Uterus (tissue), 4 donors: ENCODE measurements around the gene GALNT14. TPM values are rescaled to one million over a fixed set of nuclear protein-coding genes. Genes with fewer than 3 reads are reported as not detected.

ENCODE experiments used
- DNase-seq, 2 donors: peaks; one replicate each; pipeline ENCODE4 v3.0.0-alpha.2; 2019 to 2020
- H3K27ac ChIP-seq, 2 donors: fragments of 200-600 bp; sonication (generic); 1 replicate in 1 of 2; 2 replicates in 1 of 2; pipeline ENCODE4 v1.5.1; 2016 to 2018
- H3K27me3 ChIP-seq, 2 donors: fragments of 200-600 bp; sonication (generic); one replicate each; pipeline ENCODE4 v1.5.1; 2018 to 2019; ENCODE audit warnings: control low read depth in 1 of 2
- H3K36me3 ChIP-seq, 2 donors: fragments of 200-600 bp; sonication (generic); one replicate each; pipeline ENCODE4 v1.5.1; 2019; ENCODE audit warnings: control low read depth in 1 of 2
- H3K4me1 ChIP-seq, 2 donors: fragments of 200-600 bp; sonication (generic); one replicate each; pipeline ENCODE4 v1.5.1; 2018 to 2019; ENCODE audit warnings: control low read depth in 1 of 2
- H3K4me3 ChIP-seq, 2 donors: fragments of 200-600 bp; sonication (generic); 1 replicate in 1 of 2; 2 replicates in 1 of 2; pipeline ENCODE4 v1.5.1; 2018 to 2019; ENCODE audit warnings: mild to moderate bottlenecking in 1 of 2
- H3K9me3 ChIP-seq, 2 donors: fragments of 200-600 bp; sonication (generic); one replicate each; pipeline ENCODE4 v1.5.1; 2019; ENCODE audit warnings: control low read depth in 1 of 2
- POLR2A ChIP-seq, 2 donors: fragments of 450-650 bp; IDR thresholded peaks; one replicate each; pipeline ENCODE4 v1.6.1; 2016; ENCODE audit warnings: antibody characterized with exemption in 2 of 2, mild to moderate bottlenecking in 1 of 2, moderate library complexity in 1 of 2
- intact Hi-C: fragments of 100-400 bp; cut with DNase I; formaldehyde crosslinking; loops from one replicate; pipeline ENCODE4 v1.15.1; 2023; ENCODE audit warnings: low total_unique reads
- total RNA-seq, 4 donors: library from RNA; depleted of rRNA in 3 of 4; stranded (reverse); fragments of >200 nt in 3 of 4; gene quantifications; one replicate each; pipeline versions ENCODE4 v1.1.0 to v1.2.4, GENCODE V29; 2014 to 2023
- TF ChIP-seq, protein P1 (sequence below), 4 experiments: fragments of 200-600 bp in 2 of 4; fragments of 450-650 bp in 2 of 4; sonication (generic) in 2 of 4; IDR thresholded peaks; one replicate each; pipeline ENCODE4 v1.5.1; 2016 to 2019; ENCODE audit warnings: antibody characterized with exemption in 4 of 4, mild to moderate bottlenecking in 2 of 4, moderate library complexity in 1 of 4
- donor health status: DM: yes; HTN: yes; CAD: no.

The GALNT14 gene
- total RNA-seq, 4 donors from 2014 or later: 0.58 to 4.0 TPM; not detected in 2

GRCh38 chr2:31141443-31142085, 3.3 kb upstream of the GALNT14 start:
- DNase-seq: no peak
- Histone ChIP-seq H3K4me1 (peaks cover 0 to 7% of the 10 kb centered on the region in 2 donors), H3K36me3 (no peaks in the 10 kb centered on the region), H3K4me3 (no peak overlapping the region), H3K9me3 (no peaks in the 10 kb centered on the region), H3K27me3 (no peaks in the 10 kb centered on the region), H3K27ac (no peak overlapping the region)
- TF ChIP-seq, protein P1, sequence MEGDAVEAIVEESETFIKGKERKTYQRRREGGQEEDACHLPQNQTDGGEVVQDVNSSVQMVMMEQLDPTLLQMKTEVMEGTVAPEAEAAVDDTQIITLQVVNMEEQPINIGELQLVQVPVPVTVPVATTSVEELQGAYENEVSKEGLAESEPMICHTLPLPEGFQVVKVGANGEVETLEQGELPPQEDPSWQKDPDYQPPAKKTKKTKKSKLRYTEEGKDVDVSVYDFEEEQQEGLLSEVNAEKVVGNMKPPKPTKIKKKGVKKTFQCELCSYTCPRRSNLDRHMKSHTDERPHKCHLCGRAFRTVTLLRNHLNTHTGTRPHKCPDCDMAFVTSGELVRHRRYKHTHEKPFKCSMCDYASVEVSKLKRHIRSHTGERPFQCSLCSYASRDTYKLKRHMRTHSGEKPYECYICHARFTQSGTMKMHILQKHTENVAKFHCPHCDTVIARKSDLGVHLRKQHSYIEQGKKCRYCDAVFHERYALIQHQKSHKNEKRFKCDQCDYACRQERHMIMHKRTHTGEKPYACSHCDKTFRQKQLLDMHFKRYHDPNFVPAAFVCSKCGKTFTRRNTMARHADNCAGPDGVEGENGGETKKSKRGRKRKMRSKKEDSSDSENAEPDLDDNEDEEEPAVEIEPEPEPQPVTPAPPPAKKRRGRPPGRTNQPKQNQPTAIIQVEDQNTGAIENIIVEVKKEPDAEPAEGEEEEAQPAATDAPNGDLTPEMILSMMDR (IDR thresholded peaks at IDR 0.05): no peak
- TF ChIP-seq POLR2A (IDR thresholded peaks at IDR 0.05): no peak
- intact Hi-C loops: no loop called here

DNA sequence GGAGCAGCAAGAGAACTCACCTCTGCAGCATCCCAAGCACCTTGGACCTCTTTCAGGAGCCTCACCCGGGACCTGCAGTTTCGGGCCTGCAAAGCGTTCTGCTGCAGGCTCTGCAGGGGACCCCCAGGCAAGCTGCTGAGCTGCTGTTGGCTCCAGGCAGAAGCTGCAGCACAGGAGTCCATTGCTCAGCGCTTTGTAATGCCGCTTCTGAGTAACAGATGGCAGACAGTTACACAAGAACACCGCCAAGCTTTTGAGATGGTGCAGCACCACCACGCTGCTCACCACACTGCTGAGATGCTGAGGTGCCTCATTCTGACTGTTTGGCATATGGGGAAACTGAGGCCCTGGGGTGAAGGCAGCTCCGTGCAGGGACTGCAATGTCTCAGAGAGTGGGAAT, 1.9 kb upstream of the GALNT14 start:
- H3K27me3 ChIP-seq: no peaks in the 10 kb centered on the region
- TF ChIP-seq, protein P1 (IDR thresholded peaks at IDR 0.05): no peak
- no peak for TF ChIP-seq POLR2A (IDR thresholded peaks at IDR 0.05)
- H3K36me3 ChIP-seq: no peaks in the 10 kb centered on the region
- peaks cover 0 to 7% of the 10 kb centered on the region in 2 donors for H3K4me1 ChIP-seq
- intact Hi-C loops: no loop called here
- H3K9me3 ChIP-seq: no peaks in the 10 kb centered on the region
- no peak for DNase-seq
- H3K4me3 ChIP-seq: no peak overlapping the region
- no peak overlapping the region for H3K27ac ChIP-seq

DNA sequence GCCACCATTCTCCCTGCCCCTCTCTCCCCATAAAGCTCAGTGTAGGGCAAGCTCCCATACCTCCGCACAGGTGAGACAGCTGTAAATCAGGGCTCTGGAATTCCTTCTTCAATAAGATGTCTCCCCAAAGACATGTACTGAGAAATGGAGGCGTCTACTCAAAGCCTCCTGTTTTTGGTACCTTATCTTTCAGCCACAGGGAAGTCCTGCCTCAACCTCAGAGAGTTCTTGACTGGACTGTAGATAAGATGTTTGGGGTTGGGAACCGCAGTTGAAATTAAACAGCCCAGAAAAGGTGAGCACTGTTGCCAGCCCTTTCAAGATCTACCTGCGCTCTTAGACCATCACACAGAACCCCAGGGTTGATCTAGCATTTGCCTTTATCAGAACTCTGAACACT, 1.4 kb upstream of the GALNT14 start:
- no peak for DNase-seq
- H3K4me3 ChIP-seq: no peak overlapping the region
- no peaks in the 10 kb centered on the region for H3K36me3 ChIP-seq
- H3K9me3 ChIP-seq: no peaks in the 10 kb centered on the region
- intact Hi-C loops: no loop called here
- peaks cover 0 to 7% of the 10 kb centered on the region in 2 donors for H3K4me1 ChIP-seq
- H3K27ac ChIP-seq: no peak overlapping the region
- H3K27me3 ChIP-seq: no peaks in the 10 kb centered on the region
- TF ChIP-seq, protein P1 (IDR thresholded peaks at IDR 0.05): no peak
- TF ChIP-seq POLR2A (IDR thresholded peaks at IDR 0.05): no peak

GRCh38 chr2:31137211-31138036, 816 bp downstream of the GALNT14 start:
- TF ChIP-seq, protein P1 (IDR thresholded peaks at IDR 0.05): no peak
- TF ChIP-seq POLR2A (IDR thresholded peaks at IDR 0.05): no peak
- H3K4me1 ChIP-seq: peaks cover 0 to 7% of the 10 kb centered on the region in 2 donors
- no peak for DNase-seq
- no peaks in the 10 kb centered on the region for H3K36me3 ChIP-seq
- no peaks in the 10 kb centered on the region for H3K27me3 ChIP-seq
- intact Hi-C loops: no loop called here
- H3K9me3 ChIP-seq: no peaks in the 10 kb centered on the region
- H3K4me3 ChIP-seq: peak overlapping the region; percentile 29 to 32
- H3K27ac ChIP-seq: no peak overlapping the region

GRCh38 chr2:31136732-31137131, 1.5 kb downstream of the GALNT14 start:
- no peaks in the 10 kb centered on the region for H3K9me3 ChIP-seq
- no peak overlapping the region for H3K27ac ChIP-seq
- TF ChIP-seq, protein P1 (IDR thresholded peaks at IDR 0.05): no peak
- no peak for TF ChIP-seq POLR2A (IDR thresholded peaks at IDR 0.05)
- no peaks in the 10 kb centered on the region for H3K36me3 ChIP-seq
- H3K4me3 ChIP-seq: no peak overlapping the region
- peaks cover 0 to 7% of the 10 kb centered on the region in 2 donors for H3K4me1 ChIP-seq
- intact Hi-C loops: no loop called here
- no peak for DNase-seq
- no peaks in the 10 kb centered on the region for H3K27me3 ChIP-seq
